HG03159 (cell line): Measurements from ENCODE around the gene LRP1B.
"Not testable (repeated sequence)": the region's sequence is repeated elsewhere in the genome, so short reads cannot be mapped to it uniquely, and the experiment has no call there.

Experiments used
- ATAC-seq: cut with Tn5 transposase; IDR thresholded peaks from one replicate; pipeline ENCODE4 v1.9.1; 2021; ENCODE audit warnings: mild to moderate bottlenecking, moderate library complexity; ENCODE audit not compliant: unreplicated experiment

Gene LRP1B

DNA sequence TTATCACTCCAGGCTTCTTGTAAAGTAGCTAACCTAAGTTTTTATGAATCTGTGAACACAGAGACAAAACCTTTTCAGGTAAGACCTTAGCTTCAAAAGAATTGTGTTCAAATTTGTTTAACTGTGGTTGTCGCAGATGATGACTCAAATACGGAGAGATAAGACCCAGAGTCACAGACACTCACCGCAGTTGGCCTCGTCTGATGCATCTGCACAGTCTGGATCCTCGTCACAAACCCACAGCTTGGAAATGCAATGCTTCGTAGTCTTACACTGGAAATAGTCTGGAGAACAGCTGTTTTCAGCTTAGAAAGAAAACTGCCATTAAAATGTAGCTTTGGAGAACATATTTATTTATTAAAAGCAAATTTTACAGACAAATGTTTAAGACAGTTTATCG lies 1688.5 kb downstream of the LRP1B start:
- ATAC-seq, result no peak

GRCh38 chr2:140440815-140441214 lies 1690.0 kb downstream of the LRP1B start:
- no peak for ATAC-seq

GRCh38 chr2:140436936-140437335 lies 1693.9 kb downstream of the LRP1B start:
- ATAC-seq, result no peak

DNA sequence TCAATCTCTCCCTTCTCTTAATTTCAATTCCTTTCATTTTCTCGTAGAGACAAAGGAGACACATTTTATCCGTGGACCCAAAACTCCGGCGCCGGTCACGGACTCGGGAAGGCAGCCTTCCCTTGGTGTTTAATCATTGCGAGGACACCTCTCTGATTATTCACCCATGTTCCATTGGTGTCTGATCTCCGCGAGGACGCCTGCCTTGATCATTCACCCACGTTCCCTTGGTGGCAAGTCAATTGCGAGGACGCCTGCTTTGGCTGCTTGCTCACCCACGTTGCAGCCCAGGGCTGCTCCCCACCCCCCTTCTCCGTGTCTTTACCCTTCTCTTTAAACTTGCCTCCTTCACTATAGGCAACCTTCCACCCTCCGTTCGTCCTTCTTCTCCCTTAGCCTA lies 1703.8 kb downstream of the LRP1B start:
- not testable (repeated sequence) for ATAC-seq

DNA sequence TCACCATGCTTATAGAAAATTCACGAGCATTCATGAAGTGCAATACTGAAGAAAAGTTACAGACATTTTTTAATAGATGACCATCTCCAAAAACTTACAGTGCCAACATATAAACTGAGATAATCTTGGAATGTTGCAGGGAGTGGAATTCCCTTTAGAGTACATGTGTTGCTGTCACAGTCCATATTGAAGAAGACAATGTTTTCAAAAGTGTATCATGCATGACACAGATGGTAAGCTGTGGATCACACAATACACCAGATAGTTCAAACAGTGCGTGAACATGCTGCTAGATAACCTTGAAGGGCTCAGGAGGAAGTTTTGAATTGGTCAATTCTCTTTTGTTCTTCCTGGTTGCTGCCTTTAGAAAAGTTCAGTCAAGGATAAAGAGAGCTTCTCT lies 1706.3 kb downstream of the LRP1B start:
- ATAC-seq, result no peak

- ATAC-seq, result no peak
Measured at GRCh38 chr2:140422759-140423158, 1708.1 kb downstream of the LRP1B start.

- no peak for ATAC-seq
Measured at GRCh38 chr2:140417504-140417903, 1713.3 kb downstream of the LRP1B start.

- ATAC-seq, result no peak
Measured at GRCh38 chr2:140416577-140416976, 1714.2 kb downstream of the LRP1B start.

GRCh38 chr2:140415035-140415434 lies 1715.8 kb downstream of the LRP1B start:
- not testable (repeated sequence) for ATAC-seq

GRCh38 chr2:140410695-140411094 lies 1720.1 kb downstream of the LRP1B start:
- no peak for ATAC-seq

- ATAC-seq, result no peak
Measured at GRCh38 chr2:140401056-140401455, 1729.8 kb downstream of the LRP1B start.

DNA sequence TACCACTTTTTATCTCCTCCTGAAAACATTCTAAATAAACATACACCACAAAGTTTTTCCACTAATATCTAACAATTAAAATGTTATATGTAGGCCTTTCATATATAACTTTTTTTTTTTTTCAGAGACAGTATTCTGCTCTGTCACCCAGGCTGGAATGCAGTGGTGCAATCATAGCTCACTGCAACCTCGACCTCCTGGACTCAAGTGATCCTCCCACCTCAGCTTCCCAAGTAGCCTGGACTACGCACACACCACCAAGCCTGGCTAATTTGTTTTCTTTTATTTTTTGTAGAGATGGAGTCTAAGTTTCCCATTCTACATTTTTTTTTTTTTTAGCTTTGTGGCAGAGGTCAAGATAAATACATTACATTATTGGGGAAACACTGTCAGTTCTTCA lies 1738.0 kb downstream of the LRP1B start:
- ATAC-seq, result no peak

GRCh38 chr2:140384946-140385345 lies 1745.9 kb downstream of the LRP1B start:
- no peak for ATAC-seq

- no peak for ATAC-seq
Measured at GRCh38 chr2:140383781-140384180, 1747.0 kb downstream of the LRP1B start.

DNA sequence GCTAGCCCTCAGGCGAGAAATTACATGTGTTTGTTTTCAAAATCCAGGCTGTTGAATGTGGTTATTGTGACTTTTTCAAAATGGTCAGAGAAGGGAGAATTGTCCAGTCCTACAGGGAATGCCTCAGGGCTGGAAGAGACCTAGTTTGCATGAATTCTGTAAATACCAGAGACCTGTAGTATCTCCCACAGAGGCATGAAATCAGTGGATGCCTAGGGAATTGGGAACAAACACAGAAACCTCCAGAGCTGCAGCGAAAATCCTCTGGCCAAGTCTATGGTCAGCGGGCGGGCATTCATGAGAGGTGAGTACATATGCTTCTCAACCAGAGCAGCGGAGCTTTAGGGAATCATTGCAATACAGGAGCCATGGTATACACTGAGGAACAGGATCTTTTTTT lies 1754.1 kb downstream of the LRP1B start:
- no peak for ATAC-seq

- no peak for ATAC-seq
Measured at GRCh38 chr2:140363131-140363530, 1767.7 kb downstream of the LRP1B start.

DNA sequence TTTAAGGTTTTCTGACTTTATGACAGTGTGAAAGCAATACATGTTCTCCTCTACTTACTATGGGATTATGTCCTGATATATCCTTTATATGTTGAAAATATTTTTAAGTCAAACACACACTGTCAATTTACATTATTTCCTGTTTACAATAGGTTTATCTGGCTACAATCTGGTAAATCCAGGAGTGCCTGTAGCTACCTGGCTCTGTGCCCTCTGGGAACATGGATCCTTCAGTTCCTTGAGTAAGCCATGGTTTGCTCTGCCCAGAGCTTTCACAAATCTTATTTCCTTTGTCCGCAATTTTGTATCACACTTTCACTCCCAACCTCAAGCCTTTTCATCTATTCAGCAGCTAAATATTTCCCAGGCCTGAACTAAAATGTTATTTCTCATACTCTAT lies 1768.5 kb downstream of the LRP1B start:
- no peak for ATAC-seq

DNA sequence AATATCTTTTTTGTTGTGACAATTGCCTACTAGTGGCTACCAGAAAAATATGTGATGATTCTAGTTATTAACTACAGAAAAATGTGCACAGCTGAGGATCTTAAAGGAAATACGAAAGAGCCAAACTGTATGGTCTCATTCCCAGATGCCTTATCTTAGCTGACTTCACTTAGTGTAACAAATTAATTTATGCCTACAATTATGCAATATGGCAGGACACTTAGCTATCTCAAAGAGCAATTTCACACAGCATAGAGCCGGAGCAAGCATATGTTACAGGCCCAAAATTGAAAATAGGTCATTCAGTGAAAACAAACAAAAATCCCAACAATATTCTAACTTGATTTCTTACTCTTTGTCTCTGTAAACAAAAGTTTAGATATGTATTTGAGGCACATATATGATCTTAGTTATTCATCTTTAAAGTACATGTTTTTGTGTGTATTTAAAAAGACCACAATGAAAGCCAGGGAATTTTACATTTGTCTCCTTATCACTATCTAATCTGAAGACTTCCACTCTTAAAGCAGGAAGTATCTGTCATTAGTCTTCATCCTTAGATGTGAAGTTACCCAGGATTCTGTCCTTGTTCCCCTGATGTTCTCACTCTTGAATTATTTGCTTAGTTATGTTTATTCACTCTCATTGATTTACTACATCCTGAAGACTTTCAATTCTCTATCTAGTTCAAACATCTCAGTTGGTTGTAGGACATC lies 1771.6 kb downstream of the LRP1B start:
- no peak for ATAC-seq

GRCh38 chr2:140356697-140357096 lies 1774.1 kb downstream of the LRP1B start:
- no peak for ATAC-seq

GRCh38 chr2:140355511-140356090 lies 1775.2 kb downstream of the LRP1B start:
- no peak for ATAC-seq

GRCh38 chr2:140354544-140354943 lies 1776.3 kb downstream of the LRP1B start:
- ATAC-seq, result no peak

DNA sequence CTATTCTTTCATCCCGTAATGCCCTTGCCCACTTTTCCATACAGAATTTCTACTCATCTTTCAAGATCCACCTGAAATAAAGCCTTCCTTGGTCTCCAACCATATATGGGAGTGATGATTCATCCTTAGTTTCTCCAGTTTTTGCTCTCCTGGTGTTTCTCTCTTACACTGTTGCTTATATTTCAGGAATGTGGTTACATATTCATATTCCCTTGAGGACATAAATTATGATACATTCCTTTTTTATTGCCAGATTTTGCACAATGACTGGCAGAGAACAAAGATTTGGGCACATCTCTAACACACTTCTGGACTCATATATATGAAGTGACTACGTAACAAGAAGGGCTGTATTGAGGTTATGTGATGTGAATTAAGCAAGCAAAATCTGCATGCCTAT lies 1777.3 kb downstream of the LRP1B start:
- no peak for ATAC-seq

DNA sequence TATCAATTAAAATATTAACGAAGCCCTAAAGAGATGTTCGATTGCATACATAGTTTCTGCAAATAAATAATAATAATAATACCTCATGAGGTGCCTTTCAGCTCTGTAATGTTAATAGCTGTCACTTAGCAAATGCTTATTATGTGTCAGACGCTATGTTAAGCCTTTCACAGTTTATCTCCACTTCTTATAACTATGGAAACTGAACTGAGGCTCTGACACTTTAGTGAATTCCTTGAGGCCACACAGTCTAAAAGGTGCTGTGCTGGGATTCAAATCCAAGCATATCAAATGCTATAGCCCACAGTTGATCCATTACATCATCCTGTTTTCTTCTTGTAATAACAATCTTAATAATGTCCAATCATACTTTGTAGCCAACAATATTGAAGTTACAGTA lies 1779.1 kb downstream of the LRP1B start:
- no peak for ATAC-seq
